GM21367 (cell line): ENCODE results near the gene PIM1.
A peak's percentile ranks its signal among the peaks of the same experiment; 100 is the strongest.
"Not testable (repeated sequence)": the region's sequence is repeated elsewhere in the genome, so short reads cannot be mapped to it uniquely, and the experiment has no call there.

Experiments
- ATAC-seq: cut with Tn5 transposase; IDR thresholded peaks from one replicate; pipeline ENCODE4 v1.9.1; 2021; ENCODE audit not compliant: unreplicated experiment

Gene PIM1

DNA sequence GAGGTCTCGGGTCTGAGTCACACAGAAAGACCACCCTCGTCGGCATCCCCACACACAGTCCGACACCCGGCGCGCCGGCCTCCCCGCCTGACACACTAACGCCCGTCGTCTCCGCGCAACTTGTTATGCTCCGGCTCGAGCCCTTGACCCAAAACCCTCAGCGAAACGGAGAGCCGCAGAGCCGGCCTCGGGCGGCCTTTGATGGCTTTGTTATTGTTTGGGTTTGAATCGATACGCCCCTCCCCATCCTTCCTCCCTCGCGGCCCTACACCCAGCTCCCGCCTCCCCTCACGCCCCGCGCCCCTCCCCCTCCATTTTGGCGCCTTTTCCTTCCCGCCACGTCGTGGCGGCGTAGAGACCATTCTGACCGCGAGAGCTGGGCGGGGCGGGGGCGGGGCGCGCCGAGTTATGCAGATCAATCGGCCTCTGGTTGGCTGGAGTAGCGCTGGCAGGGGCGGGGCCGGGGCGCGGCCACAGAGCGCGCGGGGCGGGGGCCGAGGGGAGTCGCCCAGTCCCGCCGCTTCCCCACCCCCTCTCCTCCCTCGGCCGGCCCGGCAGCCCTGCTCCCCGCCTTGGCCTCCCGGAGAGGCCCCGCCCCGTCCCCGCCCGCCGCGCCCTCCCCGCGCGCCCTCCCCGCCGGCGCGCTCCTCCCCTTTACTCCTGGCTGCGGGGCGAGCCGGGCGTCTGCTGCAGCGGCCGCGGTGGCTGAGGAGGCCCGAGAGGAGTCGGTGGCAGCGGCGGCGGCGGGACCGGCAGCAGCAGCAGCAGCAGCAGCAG is at the start of gene PIM1:
Gene PIM1, plus strand, starts transcription at position 657 of the 777 bp plus-strand sequence. CDS start 424 bp downstream, outside the sequence.
- peak; percentile 45 for ATAC-seq

DNA sequence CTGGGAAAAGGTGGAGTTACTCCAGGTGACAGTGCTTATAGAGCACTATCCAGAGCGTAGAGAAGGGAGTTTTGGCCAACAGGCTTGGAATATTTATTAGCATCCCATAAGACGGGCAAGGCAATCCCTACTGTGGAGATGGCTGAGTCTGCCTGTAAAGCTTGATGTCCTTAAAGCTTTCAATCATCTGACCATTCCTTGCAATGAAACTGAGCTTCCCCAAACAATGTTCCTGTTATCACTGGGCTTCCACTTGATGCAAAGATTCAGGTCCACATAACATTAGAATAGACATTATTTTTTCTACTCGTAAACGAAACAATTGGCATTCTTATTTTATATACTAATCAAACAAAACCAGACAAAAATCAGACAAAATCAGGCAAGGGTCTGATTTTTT is 48.4 kb upstream of the PIM1 start:
- ATAC-seq, result no peak

DNA sequence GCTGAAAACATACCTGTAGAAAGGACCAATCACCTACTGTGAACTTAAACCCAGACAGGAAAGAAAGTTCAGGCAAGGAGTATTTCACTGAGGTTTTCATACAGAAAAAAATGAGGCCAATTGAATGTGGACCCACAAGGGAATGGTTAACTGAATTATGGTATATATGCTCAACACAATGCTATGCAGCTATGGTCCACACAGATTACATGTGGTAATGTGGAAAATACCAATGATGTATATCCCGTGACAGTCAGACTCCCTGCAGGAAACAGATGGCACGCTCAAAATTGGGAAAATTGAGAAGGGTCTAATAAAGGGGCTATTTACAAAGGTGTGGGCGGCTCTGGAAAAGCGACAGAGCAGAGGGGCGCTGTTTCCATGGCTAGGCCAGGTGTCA is 47.1 kb upstream of the PIM1 start:
- ATAC-seq, result no peak

DNA sequence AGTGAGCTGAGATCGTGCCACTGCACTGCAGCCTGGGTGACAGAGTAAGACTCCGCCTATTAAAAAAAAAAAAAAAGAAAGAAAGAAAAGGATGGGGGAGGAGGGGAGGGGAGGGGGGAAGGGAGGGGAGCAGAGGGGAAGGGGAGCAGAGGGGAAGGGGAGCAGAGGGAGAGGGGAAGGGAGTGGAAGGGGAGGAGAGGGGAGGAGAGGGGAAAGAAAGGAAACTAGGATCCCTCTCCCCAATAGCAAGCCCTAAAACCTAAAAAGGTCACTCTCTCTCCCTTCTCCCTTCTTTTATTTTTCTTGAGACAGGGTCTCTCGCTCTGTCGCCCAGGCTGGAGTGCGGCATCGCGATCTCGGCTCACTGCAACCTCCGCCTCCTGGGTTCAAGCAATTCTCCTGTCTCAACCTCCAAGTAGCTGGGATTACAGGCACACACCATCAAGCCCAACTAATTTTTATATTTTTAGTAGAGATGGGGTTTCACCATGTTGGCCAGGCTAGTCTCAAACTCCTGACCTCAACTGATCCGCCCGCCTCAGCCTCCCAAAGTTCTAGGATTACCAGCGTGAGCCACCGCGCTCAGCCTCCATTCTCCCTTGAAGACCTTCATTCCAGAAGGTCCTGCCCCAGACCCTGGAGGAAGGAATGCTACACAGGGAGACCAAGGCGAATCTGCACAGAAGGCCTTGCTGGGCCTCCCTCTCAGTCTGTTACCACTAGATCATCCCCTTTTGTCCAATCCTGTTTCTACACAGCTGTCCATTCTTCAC is 45.8 kb upstream of the PIM1 start:
- no peak for ATAC-seq

DNA sequence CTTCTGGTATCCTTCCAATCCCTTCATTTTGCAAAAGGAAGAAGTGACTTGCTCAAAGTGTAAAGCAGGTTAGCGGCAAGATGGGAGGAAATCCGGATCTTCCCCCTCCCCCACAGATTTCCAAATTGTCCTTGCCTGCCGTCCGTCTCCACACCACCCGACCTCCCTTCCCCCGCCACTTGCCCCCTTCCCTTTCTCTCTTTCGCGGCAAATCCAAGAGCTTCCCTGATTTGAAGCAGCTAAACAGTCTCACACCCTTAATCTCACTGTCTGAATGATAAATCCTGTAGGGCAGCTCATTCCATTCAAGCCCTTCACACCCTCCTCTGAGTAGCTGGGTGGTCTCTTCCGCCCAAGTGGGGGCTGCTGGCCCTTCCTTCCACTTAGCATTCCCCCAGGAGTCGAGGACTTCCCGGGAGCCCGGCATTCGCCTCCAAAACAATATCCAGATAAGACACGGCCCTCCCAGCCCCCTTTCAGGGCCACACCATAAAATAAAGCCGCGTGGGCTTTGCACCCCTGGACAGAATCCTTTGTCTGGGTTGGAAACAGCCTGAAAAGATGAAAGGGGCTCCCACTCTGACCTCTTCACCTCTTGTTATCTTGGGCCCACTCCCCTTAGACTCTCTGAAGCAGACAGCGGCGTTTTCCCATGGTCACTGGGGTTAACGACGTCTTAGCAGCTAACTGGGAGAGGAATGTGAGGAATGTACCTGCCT is 44.0 kb upstream of the PIM1 start:
- ATAC-seq, result no peak

DNA sequence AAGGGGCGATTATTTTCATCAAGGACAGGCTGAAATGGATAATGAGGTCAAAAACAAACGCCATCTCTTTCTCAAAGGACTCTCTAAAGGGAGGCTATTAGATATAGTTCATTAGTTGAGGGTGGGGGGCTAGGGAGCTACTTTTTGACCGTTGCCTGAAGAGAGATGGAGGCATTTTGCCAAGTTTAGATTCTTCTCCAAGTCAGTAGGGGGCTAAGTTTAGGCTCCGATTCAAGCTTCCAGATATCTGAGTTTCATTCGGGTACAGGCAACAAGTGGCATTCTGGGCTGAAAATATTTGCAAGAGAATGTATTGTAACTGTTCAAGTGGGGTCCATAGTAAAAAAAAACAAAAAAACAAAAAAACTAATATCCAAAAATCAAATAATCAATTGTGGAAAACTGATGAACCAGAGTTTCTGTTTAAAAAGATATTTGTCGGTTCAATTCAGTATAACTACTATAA is 43.4 kb upstream of the PIM1 start:
- ATAC-seq, result no peak

DNA sequence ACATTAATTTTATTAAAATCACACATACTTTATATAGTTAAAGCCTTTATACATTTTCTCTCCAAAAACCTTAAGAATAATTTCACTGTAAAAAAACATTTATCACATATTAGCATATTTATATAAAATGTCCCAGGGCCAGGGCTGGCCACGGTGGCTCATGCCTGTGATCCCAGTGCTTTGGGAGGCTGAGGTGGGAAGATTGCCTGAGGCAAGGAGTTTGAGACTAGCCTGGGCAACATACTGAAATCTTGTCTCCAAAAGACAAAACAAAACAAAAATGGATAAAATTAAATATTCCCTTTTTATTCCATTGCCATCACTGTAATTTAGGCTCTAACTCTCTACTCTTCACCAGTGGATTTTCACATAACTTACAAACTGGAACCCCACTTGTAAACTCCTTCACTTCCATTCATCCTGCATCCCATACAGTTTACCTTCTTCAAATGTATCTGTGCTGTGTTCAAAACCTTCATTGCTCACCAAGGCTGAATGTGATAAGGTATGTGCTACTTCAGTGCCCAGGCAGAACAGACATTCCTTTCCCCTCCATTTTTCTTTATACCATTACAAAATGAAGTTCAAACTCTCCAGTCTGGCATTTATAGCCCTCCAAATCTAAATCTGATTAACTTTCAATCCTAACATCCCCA is 42.9 kb upstream of the PIM1 start:
- no peak for ATAC-seq

DNA sequence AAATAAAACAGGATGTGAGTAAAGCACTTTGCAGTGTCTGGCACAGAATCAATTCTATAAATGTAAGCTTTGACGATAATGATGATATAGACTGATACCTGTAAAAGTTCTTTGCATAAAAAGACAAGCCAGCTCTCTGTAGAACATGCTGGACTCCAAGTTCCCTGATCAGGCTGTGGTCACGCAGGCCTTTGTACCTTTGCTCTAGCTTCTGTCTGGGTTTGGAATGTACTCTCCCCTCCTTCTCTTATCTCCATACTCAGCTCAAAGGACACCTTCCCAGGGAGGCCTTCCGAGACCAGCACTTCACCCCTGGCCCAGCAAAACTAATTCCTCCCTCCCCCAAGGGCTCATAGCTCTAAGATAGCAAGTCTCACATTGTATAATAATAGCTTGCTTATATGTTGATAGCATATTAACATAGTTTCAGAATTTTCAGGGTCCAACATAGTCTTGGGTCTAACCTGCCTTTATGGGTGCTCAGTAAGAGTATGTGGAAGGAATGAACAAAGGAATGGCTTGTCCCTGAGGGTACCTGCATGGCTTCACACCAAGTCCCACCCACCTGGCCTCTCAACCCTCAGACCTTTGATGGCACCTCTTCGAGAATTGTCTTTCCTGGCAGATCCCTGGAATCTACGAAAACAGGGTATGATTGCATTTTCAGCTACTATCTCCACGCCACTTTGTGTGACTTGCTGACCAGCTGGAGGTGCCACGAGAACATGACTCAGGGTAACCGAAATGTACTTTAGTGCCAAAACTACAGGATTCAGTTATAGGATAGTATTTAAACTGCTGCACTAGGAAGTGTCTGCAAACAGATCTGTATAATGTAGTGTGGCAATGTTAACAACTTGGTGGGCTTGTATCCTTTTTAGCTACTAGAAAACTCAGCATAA is 41.7 kb upstream of the PIM1 start:
- ATAC-seq, result no peak

DNA sequence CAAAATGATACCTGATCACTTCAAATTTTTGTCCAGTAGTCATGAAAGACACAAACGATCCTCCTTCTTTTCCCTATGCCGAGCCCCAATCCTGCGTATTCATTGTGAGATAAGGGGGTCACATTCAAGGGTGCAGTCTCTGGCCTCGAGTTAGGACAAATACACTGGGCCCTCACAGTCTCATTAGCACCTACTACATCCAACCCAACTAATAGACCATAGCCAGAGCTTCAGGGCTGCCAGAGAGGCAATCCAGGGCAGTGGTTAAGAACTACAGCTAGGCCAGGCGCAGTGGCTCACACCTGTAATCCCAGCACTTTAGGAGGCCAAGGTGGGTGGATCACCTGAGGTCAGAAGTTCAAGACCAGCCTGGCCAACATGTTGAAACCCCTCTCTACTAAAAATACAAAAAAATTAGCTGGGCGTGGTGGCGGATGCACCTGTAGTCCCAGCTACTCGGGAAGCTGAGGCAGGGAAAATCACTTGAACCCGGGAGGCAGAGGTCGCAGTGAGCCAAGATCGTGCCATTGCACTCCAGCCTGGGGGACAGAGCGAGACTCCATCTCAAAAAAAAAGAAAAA is 41.0 kb upstream of the PIM1 start:
- ATAC-seq, result not testable (repeated sequence)

DNA sequence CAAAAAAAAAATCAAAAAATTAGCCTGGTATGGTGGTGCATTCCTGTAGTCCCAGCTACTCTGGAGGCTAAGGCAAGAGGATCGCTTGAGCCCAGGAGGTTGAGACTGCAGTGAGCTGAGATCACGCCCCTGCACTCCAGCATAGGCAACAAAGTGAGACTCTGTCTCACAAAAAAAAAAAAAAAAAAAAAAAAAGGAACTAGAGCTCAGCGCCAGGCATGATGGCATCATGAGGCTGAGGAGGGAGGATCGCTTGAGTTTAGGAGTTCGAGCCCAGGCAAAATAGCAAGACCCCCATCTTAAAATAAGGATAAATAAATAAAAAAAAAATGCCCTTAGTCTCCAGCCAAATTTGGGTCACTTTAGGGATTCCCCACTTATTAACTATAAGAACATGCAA is 40.4 kb upstream of the PIM1 start:
- no peak for ATAC-seq

DNA sequence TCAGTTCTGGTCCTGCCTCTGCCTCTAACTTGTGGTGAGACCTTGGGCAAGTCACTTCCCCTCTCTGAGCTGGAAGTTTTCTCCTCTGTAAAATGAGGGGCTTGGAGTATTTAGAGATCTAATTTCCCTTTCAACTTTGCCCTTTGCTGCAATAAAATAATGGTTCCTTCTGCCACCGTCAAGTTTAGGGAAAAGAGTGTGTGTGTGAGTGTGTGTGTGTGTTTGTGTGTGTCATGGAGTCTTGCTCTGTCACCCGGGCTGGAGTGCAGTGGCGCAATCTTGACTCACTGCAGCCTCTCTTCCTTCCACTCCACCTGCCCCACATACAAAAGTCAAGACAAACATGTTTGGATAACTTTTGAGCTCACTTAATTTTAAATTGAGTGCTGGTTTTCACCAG is 39.2 kb upstream of the PIM1 start:
- no peak for ATAC-seq

DNA sequence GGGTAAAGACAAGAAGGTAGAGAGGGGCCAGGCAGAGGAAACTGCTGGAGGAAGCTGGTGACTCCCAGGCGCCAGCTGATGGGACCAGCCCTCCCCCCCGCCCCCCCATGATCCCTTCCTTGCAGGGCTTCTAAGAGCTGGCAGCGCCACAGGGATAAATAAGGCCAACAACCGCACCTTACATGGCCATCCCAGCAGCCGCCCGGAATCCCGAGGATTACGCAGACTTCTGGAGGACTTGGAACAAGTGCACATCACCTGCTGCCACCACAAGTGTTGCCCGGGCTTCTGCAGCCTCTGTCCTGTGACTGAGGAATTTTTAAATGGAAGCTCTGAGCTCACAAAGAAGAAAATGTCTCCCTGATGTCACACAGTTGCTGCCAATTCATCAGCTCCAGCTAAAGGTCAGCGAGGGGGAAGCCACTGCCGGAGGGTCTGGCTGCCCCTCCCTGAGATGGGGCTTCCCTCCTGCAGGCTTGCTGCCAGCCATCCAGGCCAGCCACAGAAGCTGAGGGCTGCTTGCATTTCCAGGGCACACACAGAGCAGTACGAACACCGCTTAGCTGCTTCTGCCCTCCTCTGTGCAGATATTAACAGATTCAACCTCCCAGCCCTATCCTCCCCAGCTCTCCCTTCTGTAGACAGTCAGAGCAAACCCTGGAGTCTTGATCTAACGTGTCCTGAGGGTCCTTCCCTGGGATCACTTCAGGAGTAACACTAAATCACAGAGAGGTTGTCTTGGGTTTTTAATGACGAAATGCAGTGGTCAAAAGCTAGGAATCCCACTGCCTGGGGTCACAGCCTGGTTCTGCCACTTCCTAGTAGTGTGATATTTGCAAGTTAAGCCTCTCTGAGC is 38.6 kb upstream of the PIM1 start:
- no peak for ATAC-seq

DNA sequence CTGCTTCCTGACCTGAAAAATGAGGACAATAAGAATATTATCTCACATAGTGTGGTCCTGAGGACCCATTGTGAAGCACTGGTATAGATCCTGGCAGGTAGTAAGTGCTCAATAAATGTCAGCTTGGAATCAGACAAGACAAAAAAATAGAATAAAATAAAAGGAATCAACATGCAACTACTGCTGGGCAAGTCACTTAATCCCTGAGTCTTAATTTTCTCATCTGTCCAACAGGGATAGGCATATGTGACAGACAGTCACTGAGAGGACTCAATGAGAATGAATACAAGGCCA is 38.0 kb upstream of the PIM1 start:
- no peak for ATAC-seq

DNA sequence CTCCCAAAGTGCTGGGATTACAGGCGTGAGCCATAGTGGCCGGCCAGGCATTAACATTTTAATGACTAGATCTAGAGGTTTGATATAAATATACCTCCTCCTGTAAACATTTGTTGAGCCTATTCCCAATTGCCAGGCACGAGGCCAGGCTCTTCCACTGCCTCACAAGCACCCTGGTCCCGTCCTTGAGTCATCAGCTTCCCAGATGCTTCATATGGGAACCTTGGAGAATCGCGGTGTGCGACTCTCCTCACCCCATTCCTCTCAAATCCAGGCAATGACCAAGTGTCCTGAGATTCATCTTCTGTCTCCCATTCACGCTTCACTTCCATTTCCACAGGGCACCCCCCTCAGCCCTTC is 35.9 kb upstream of the PIM1 start:
- no peak for ATAC-seq

DNA sequence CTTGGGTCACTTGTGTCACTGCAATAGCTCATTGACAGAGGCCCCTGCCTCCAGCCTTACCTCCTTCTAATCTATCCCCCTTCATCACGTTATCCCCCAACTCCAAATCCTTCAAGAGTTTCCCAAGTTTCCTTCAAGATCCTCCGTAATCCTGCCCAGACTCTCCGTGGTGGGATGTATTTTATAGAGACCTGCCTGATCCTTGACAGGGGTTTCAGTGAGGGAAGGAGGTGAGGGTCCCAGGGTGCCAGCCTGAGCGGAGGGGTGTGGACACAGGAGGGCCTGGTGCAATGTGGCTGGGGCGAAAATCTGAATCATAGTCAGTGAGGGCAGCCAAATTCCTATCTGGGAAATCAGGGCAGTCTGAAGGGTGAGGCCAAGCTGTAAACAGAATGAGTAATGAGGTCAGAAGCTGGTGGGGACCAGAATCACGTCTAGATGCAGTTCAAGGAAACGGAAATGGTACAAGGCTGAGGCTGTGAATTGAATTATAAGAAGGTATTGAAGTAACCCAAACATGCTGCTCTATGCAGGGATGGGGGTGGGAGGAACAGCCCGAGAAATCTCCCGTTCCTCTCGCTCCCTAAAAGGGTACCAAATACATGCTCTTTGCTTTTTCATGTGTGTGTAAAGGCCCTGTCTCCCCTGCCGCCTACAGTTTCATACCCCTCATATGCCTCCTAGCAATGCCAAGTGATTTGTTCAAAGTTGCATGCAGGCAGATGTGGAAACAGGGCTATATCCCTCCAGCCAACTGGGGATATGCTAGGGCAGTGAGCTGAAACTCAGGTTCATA is 35.4 kb upstream of the PIM1 start:
- ATAC-seq, result no peak

DNA sequence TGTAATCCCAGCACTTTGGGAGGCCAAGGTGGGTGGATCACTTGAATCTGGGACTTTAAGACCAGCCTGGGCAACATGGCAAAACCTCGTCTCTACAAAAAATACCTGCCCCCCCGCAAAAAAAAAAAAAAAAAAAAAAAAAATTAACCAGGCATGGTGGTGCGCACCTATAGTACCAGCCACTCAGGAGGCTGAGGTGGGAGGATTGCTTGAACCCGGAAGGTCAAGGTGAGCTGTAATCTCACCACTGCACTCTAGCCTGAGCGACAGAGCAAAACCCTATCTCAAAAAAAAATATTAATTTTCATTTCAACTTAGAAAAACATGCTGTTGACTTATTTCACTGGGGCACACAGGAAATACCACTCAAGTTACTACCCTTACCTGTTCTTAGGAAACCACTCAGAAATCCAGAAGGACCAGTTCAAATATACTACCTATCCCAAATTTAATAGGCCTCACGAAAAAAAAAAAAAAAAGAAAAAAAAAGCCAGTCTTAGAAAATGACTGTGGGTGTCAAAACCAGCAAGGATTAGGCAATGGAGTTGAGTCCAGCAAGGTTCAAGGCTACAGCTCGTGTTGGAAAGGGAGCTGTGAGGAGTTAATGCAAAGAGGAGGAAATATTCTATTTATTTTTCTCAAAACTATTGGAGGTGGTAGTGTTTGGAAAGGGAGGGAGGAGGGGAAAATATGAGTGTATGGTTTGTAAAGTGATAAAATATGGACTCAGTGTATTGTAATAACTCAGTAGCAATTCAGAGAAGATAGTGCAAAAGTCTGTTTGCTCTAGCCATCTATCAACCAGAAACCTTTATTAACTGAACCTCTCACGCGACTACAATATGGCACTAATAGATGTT is 33.9 kb upstream of the PIM1 start:
- no peak for ATAC-seq

DNA sequence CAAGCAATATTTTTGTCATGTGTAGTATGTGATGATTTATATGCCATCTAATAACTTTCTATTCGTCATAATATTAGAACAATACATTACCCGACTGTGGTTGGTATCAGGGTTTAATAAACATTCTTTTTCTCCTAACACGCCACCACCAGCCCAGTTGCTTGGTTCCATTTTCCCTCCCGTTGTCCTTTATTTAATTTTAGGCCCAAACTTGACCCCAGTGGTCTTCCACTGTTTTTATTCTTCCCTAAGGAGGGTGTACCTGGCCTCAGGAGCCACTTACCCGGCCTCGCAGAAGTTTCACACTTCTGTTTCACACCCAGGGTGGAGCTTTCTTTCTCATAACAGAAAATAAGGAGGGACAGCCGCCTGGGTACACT is 33.1 kb upstream of the PIM1 start:
- ATAC-seq, result no peak
